Measurements from ENCODE around the gene PADI2.

The PADI2 gene

DNA sequence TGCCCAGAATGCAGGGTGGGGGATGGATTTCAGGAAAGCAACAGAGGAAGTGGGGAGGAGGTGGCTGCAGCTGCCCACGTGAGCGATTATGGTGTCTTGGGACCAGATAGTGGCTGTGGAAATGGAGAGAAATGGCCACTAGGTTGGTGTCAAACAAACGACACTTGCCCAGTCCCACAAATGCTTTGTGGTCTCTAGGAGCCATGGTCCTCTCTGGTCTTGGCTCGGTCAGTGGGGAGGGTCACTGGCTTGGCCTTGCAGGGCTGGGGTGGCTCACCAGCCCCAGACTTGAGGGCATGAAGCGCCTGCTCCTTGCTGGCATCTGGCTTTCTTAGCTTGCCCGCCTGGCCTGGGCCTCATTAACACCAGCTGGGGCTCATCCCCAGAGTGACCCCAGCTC is 7.2 kb downstream of the PADI2 start:
- in situ Hi-C loops (cut with MboI; ENCODE audit: low sequenced_read_pairs, unreplicated experiment): no loop called here
- DNase-seq (ENCODE audit: low spot score): no peak
- TF ChIP-seq, protein P1, sequence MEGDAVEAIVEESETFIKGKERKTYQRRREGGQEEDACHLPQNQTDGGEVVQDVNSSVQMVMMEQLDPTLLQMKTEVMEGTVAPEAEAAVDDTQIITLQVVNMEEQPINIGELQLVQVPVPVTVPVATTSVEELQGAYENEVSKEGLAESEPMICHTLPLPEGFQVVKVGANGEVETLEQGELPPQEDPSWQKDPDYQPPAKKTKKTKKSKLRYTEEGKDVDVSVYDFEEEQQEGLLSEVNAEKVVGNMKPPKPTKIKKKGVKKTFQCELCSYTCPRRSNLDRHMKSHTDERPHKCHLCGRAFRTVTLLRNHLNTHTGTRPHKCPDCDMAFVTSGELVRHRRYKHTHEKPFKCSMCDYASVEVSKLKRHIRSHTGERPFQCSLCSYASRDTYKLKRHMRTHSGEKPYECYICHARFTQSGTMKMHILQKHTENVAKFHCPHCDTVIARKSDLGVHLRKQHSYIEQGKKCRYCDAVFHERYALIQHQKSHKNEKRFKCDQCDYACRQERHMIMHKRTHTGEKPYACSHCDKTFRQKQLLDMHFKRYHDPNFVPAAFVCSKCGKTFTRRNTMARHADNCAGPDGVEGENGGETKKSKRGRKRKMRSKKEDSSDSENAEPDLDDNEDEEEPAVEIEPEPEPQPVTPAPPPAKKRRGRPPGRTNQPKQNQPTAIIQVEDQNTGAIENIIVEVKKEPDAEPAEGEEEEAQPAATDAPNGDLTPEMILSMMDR (IDR thresholded peaks at IDR 0.05; ENCODE audit: borderline replicate concordance, control extremely low read depth, extremely low read depth, insufficient read depth, missing control alignments): no peak

DNA sequence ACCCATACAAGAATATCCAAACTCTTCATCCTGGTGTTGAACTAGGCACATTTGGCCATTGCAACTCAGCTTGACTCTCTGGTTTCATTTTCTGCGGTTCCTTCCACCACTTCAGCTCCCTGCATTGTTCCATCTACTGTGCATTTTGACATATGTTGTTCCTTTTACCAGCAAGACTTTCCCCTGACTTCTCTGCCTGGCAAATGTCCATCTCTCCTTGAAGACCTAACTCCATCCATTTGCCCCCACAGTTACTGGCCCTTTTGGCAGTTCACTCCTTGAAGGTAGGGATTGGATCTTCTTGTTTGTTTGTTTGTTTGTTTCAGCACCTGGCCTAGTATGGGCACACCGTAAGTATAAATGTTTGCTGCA is 8.7 kb downstream of the PADI2 start:
- in situ Hi-C loops (cut with MboI; ENCODE audit: low sequenced_read_pairs, unreplicated experiment): no loop called here
- TF ChIP-seq, protein P1 (IDR thresholded peaks at IDR 0.05; ENCODE audit: borderline replicate concordance, control extremely low read depth, extremely low read depth, insufficient read depth, missing control alignments): no peak
- DNase-seq (ENCODE audit: low spot score): no peak

DNA sequence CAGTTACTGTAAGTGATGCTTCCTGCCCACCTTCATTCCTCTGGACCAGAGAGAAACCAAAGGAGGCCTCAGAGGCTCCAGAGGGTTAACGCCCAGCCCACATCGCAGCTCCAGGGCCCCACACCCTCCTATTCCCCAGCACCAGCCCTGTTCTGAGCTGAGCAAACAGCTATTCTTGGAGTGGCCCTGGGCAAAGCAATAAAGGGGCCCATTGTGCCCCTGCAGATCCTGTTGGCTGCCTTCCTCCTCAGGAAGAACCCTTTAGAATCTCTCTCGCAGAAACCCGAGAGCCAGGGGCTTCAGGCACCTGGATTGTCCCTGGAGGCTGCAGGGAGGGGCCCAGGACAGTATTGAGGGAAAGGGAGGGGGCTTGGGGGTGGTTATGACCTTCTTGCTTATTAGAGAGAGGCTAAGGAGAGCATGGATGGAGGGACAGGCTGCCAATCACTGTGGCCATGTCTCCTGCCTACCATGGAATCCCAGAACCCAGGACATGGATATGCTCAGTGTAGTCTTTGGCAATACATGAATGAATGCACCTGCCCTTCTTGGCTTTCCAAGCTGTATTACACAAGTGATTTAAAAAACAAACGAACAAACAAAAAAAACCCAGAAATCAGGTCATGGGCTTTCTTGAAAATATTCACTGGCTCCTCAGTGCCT is 9.2 kb downstream of the PADI2 start:
- in situ Hi-C loops (cut with MboI; ENCODE audit: low sequenced_read_pairs, unreplicated experiment): no loop called here
- DNase-seq (ENCODE audit: low spot score): no peak
- TF ChIP-seq, protein P1 (IDR thresholded peaks at IDR 0.05; ENCODE audit: borderline replicate concordance, control extremely low read depth, extremely low read depth, insufficient read depth, missing control alignments): no peak

GRCh38 chr1:17108786-17109185 is 10.5 kb downstream of the PADI2 start:
- in situ Hi-C loops (cut with MboI; ENCODE audit: low sequenced_read_pairs, unreplicated experiment): no loop called here
- no peak for DNase-seq (ENCODE audit: low spot score)
- TF ChIP-seq, protein P1 (IDR thresholded peaks at IDR 0.05; ENCODE audit: borderline replicate concordance, control extremely low read depth, extremely low read depth, insufficient read depth, missing control alignments): no peak

- DNase-seq (ENCODE audit: low spot score): no peak
- in situ Hi-C loops (cut with MboI; ENCODE audit: low sequenced_read_pairs, unreplicated experiment): no loop called here
- TF ChIP-seq, protein P1 (IDR thresholded peaks at IDR 0.05; ENCODE audit: borderline replicate concordance, control extremely low read depth, extremely low read depth, insufficient read depth, missing control alignments): no peak
Measured at GRCh38 chr1:17108360-17108759, 10.9 kb downstream of the PADI2 start.

DNA sequence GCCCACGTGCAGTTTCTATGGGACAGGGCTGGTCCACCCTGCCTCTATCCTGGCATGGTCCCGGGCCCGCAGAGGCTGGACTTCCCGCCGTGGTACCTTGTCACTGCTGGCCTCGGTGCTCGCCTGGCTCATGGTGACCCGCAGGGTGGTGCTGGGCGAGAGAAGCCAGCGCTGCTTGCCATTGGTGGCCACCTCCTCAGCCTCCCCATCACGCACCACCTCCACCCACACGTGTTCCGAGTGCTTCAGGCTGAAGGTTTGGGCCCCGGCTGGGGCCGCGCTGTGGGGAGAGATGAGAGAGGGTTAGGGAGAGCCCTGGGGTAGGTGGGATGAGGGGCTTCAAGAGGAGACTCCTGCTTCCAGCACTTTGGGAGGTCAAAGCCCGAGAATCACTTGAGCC is 14.5 kb downstream of the PADI2 start:
- in situ Hi-C loops (cut with MboI; ENCODE audit: low sequenced_read_pairs, unreplicated experiment): no loop called here
- DNase-seq (ENCODE audit: low spot score): no peak
- TF ChIP-seq, protein P1 (IDR thresholded peaks at IDR 0.05; ENCODE audit: borderline replicate concordance, control extremely low read depth, extremely low read depth, insufficient read depth, missing control alignments): no peak

Data from GM13976 (cell line).